Endodermal cell (in vitro differentiated cells): Measurements from ENCODE around the gene SCEL. TPM values are rescaled to one million over a fixed set of nuclear protein-coding genes. Genes with fewer than 3 reads are reported as not detected.

Source experiments
- DNase-seq: peaks from one replicate; pipeline ENCODE4 v3.0.0-alpha.2; 2017
- H3K27ac ChIP-seq: 2 replicates; pipeline ENCODE4 v1.5.1; 2013; ENCODE audit warnings: mild to moderate bottlenecking, low read depth, low read length, moderate library complexity
- H3K27me3 ChIP-seq: 2 replicates; pipeline ENCODE4 v1.6.1; 2013; ENCODE audit warnings: mild to moderate bottlenecking, low read length, moderate library complexity; ENCODE audit not compliant: insufficient read depth, control insufficient read depth, poor library complexity, severe bottlenecking
- H3K36me3 ChIP-seq: 2 replicates; pipeline ENCODE4 v1.7.0; 2013; ENCODE audit warnings: mild to moderate bottlenecking, low read length, moderate library complexity; ENCODE audit not compliant: control insufficient read depth, insufficient read depth
- H3K4me1 ChIP-seq: one replicate; pipeline ENCODE4 v1.7.0; 2013; ENCODE audit warnings: low read length; ENCODE audit not compliant: control insufficient read depth, insufficient read depth
- H3K4me3 ChIP-seq: 2 replicates; pipeline ENCODE4 v1.5.1; 2013; ENCODE audit warnings: mild to moderate bottlenecking, low read length, moderate library complexity
- H3K9ac ChIP-seq: 2 replicates; pipeline ENCODE4 v1.6.1; 2013; ENCODE audit warnings: mild to moderate bottlenecking, low read length, moderate library complexity; ENCODE audit not compliant: poor library complexity, severe bottlenecking; ENCODE audit errors: extremely low read depth
- H3K9me3 ChIP-seq: 2 replicates; pipeline ENCODE4 v1.6.1; 2013; ENCODE audit warnings: mild to moderate bottlenecking, low read length, moderate library complexity; ENCODE audit not compliant: control insufficient read depth
- H3K27ac Mint-ChIP-seq: 2 replicates; pipeline ENCODE4 v1.8.0; 2020; ENCODE audit warnings: mixed read lengths
- H3K27me3 Mint-ChIP-seq: 2 replicates; pipeline ENCODE4 v1.8.0; 2021; ENCODE audit warnings: mild to moderate bottlenecking, mixed read lengths; ENCODE audit not compliant: insufficient read depth
- H3K36me3 Mint-ChIP-seq: 2 replicates; pipeline ENCODE4 v1.8.0; 2020; ENCODE audit warnings: low read depth, mixed read lengths
- H3K4me1 Mint-ChIP-seq: 2 replicates; pipeline ENCODE4 v1.8.0; 2020; ENCODE audit warnings: mixed read lengths
- H3K4me3 Mint-ChIP-seq: 2 replicates; pipeline ENCODE4 v1.8.0; 2020; ENCODE audit warnings: mild to moderate bottlenecking, moderate library complexity, mixed read lengths
- H3K9me3 Mint-ChIP-seq: 2 replicates; pipeline ENCODE4 v1.8.0; 2020; ENCODE audit warnings: mild to moderate bottlenecking, mixed read lengths
- CTCF ChIP-seq: fragments of 200-600 bp; sonication (generic); conservative IDR thresholded peaks from 2 replicates; pipeline ENCODE4 v1.5.0; 2021; ENCODE audit warnings: antibody characterized with exemption, mild to moderate bottlenecking
- WGBS, 2 experiments: methylation state at CpG; one replicate each; pipeline versions ENCODE4 v1.1.5 to v1.1.7; 2013; ENCODE audit warnings: missing lambda C conversion rate in 2 of 2, mixed read lengths in 1 of 2; ENCODE audit not compliant: insufficient coverage in 1 of 2, insufficient read length in 1 of 2; 5-methylcytosine and 5-hydroxymethylcytosine counted together
- total RNA-seq, 2 donors: library from RNA; stranded (reverse); fragmentation: NEBNext Ultra II Directional in 1 of 2; extraction: Animal tissue kit (Norgen Biotek cat#: 25700) in 1 of 2; gene quantifications; 2 replicates in 1 of 2; 3 replicates in 1 of 2; pipeline ENCODE4 v1.2.1, GENCODE V29; 2021

Gene SCEL
- total RNA-seq, 2 donors from 2014 or later = 0.18 TPM; not detected in 1

GRCh38 chr13:77530875-77531274 lies 4.6 kb upstream of the SCEL start:
- no peaks in the 10 kb centered on the region for H3K36me3 ChIP-seq
- Mint-ChIP-seq H3K4me3 (no peak overlapping the region), H3K27ac (no peak overlapping the region), H3K4me1 (peaks cover 33% of the 10 kb centered on the region), H3K9me3 (no peaks in the 10 kb centered on the region), H3K36me3 (no peaks in the 10 kb centered on the region), H3K27me3 (no peaks in the 10 kb centered on the region)
- DNase-seq = no peak
- H3K4me3 ChIP-seq = no peak overlapping the region
- H3K27ac ChIP-seq = no peak overlapping the region
- no peaks in the 10 kb centered on the region for H3K9me3 ChIP-seq
- H3K9ac ChIP-seq = no peak overlapping the region
- no peaks in the 10 kb centered on the region for H3K27me3 ChIP-seq
- H3K4me1 ChIP-seq = peaks cover 9% of the 10 kb centered on the region
- TF ChIP-seq CTCF = no peak

GRCh38 chr13:77532983-77533382 lies 2.5 kb upstream of the SCEL start:
- Mint-ChIP-seq H3K4me1 (peaks cover 28% of the 10 kb centered on the region), H3K4me3 (no peak overlapping the region), H3K27me3 (no peaks in the 10 kb centered on the region), H3K27ac (no peak overlapping the region), H3K36me3 (no peaks in the 10 kb centered on the region), H3K9me3 (no peaks in the 10 kb centered on the region)
- DNase-seq = no peak
- Histone ChIP-seq H3K36me3 (no peaks in the 10 kb centered on the region), H3K4me1 (peaks cover 9% of the 10 kb centered on the region), H3K27me3 (no peaks in the 10 kb centered on the region), H3K27ac (no peak overlapping the region), H3K4me3 (no peak overlapping the region), H3K9me3 (no peaks in the 10 kb centered on the region), H3K9ac (no peak overlapping the region)
- no peak for TF ChIP-seq CTCF
- 93 to 100% methylated on average over 2 of the region's 2 CpGs for WGBS, 2 experiments

- H3K27me3 ChIP-seq = no peaks in the 10 kb centered on the region
- DNase-seq = no peak
- TF ChIP-seq CTCF = no peak
- no peak overlapping the region for H3K4me3 ChIP-seq
- Mint-ChIP-seq H3K27ac (no peak overlapping the region), H3K9me3 (no peaks in the 10 kb centered on the region), H3K27me3 (no peaks in the 10 kb centered on the region), H3K36me3 (no peaks in the 10 kb centered on the region), H3K4me1 (peaks cover 20% of the 10 kb centered on the region), H3K4me3 (no peak overlapping the region)
- no peak overlapping the region for H3K9ac ChIP-seq
- H3K27ac ChIP-seq = no peak overlapping the region
- H3K4me1 ChIP-seq = peaks cover 9% of the 10 kb centered on the region
- H3K36me3 ChIP-seq = no peaks in the 10 kb centered on the region
- no peaks in the 10 kb centered on the region for H3K9me3 ChIP-seq
- WGBS, 2 experiments = 84 to 93% methylated on average over 2 to 7 of the region's 7 CpGs
These were observed 1.4 kb upstream of the SCEL start for GRCh38 chr13:77533875-77534788.
